ENCODE results near the gene SHLD2. TPM values are rescaled to one million over a fixed set of nuclear protein-coding genes. Genes with fewer than 3 reads are reported as not detected.
A peak's percentile ranks its signal among the peaks of the same experiment; 100 is the strongest.
"Not testable (repeated sequence)": the region's sequence is repeated elsewhere in the genome, so short reads cannot be mapped to it uniquely, and the experiment has no call there.

Gene SHLD2
- total RNA-seq, 1 experiment from 2014 or later = 27.6 TPM

DNA sequence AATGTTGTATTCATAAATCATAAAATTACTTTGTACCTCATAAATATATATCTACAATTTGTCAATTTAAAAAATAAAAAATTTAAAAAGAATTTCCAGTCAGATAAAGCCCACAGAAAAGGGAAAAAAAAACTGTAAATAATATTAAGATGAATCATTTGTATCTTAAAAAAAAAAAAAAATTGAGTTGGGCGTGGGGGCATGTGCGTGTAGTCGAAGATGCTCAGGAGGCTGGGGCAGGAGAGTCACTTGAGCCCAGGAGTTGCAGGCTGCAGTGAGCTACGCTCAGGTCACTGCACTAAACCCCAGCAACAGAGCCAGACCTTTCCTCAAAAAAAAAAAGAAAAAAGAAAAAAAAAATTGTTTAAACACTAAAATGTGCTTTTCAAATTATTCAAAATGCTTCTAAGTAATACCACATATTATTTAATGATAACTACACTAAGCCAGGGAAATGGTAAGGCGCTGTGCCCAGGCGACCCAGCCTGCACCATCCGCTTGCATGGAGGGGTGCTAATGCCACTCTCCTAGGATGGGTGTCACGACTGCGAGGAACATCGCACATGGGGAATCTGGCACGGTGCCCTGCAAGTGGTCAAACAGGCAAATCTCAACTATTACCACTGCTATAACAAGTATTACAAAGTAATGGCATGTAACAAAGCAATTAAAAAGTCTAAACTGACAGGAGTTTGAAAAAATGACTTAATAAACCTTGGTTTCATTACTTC, 15.7 kb upstream of the SHLD2 start:
- CTCF ChIA-PET = no interaction called here
- Mint-ChIP-seq H3K36me3 (peaks cover 24% of the 10 kb centered on the region), H3K4me1 (peaks cover 7% of the 10 kb centered on the region), H3K27ac (no peak overlapping the region), H3K4me3 (no peak overlapping the region), H3K27me3 (ENCODE audit: low read depth) (no peaks in the 10 kb centered on the region), H3K9me3 (peaks cover 3% of the 10 kb centered on the region; the same call in 1 of the 2 replicates)
- no peak for ATAC-seq
- POLR2A ChIA-PET = no interaction called here
- DNase-seq (ENCODE audit: low spot score) = no peak
- TF ChIP-seq SP1 (CRISPR knock-in tag; conservative IDR thresholded peaks at IDR 0.05) (no peak), FOXJ3 (CRISPR knock-in tag; IDR thresholded peaks at IDR 0.05; ENCODE audit: borderline replicate concordance) (no peak), JAZF1 (CRISPR knock-in tag; IDR thresholded peaks at IDR 0.05) (no peak)
- TF ChIP-seq, protein P1, sequence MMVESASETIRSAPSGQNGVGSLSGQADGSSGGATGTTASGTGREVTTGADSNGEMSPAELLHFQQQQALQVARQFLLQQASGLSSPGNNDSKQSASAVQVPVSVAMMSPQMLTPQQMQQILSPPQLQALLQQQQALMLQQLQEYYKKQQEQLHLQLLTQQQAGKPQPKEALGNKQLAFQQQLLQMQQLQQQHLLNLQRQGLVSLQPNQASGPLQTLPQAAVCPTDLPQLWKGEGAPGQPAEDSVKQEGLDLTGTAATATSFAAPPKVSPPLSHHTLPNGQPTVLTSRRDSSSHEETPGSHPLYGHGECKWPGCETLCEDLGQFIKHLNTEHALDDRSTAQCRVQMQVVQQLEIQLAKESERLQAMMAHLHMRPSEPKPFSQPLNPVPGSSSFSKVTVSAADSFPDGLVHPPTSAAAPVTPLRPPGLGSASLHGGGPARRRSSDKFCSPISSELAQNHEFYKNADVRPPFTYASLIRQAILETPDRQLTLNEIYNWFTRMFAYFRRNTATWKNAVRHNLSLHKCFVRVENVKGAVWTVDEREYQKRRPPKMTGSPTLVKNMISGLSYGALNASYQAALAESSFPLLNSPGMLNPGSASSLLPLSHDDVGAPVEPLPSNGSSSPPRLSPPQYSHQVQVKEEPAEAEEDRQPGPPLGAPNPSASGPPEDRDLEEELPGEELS (CRISPR knock-in tag; IDR thresholded peaks at IDR 0.05) = no peak

- H3K4me3 Mint-ChIP-seq; H3K27me3 Mint-ChIP-seq (ENCODE audit: low read depth); CTCF ChIA-PET; H3K4me1 Mint-ChIP-seq; ATAC-seq; DNase-seq (ENCODE audit: low spot score); POLR2A ChIA-PET; H3K9me3 Mint-ChIP-seq; H3K27ac Mint-ChIP-seq: not testable (repeated sequence)
- peaks cover 25% of the 10 kb centered on the region for H3K36me3 Mint-ChIP-seq
Measured at GRCh38 chr10:87080621-87081020, 14.4 kb upstream of the SHLD2 start.

DNA sequence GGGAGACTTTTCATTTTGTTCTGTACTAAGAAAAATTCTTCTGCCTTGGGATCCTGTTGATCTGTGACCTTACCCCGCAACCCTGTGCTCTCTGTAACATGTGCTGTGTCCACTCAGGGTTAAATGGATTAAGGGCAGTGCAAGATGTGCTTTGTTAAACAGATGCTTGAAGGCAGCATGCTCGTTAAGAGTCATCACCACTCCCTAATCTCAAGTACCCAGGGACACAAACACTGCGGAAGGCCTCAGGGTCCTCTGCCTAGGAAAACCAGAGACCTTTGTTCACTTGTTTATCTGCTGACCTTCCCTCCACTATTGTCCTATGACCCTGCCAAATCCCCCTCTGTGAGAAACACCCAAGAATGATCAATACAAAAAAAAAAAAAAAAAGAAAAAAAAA, 13.4 kb upstream of the SHLD2 start:
- peaks cover 30% of the 10 kb centered on the region for H3K36me3 Mint-ChIP-seq
- CTCF ChIA-PET; H3K27ac Mint-ChIP-seq; H3K27me3 Mint-ChIP-seq (ENCODE audit: low read depth); DNase-seq (ENCODE audit: low spot score); H3K4me3 Mint-ChIP-seq; H3K9me3 Mint-ChIP-seq; H3K4me1 Mint-ChIP-seq; ATAC-seq: not testable (repeated sequence)
- POLR2A ChIA-PET = interaction anchor here (0.7 kb wide), 1 partner anchor 920 kb away, joined by 7 read pairs; no protein-coding TSS in a partner anchor

DNA sequence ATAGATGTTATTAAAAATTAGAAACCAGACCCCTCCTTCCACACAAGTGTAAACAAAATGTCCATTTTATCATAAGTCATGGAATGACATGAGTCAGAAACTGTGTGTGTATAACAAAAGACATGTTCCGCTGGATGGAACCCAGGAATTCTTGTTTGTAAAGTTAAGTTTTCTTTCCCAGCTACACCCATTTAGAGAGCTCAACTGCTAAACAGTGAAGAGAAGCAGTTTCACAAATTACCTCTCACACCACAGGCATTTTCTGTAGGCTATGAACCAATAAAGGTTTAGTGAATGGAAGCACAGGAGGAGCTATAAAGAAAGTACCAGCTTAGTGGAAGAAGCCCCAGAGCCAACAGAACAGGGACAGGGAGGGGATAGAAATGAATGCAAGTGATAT, 12.8 kb upstream of the SHLD2 start:
- H3K4me3 Mint-ChIP-seq; H3K9me3 Mint-ChIP-seq; DNase-seq (ENCODE audit: low spot score); CTCF ChIA-PET; H3K27me3 Mint-ChIP-seq (ENCODE audit: low read depth); H3K4me1 Mint-ChIP-seq: not testable (repeated sequence)
- ATAC-seq = 0 out of 2 replicates have a peak, but pooled peaks have one; percentile 16
- Mint-ChIP-seq H3K27ac (peak overlapping the region; percentile 80), H3K36me3 (peaks cover 35% of the 10 kb centered on the region)
- POLR2A ChIA-PET = interaction anchor here (0.7 kb wide), 1 partner anchor 921 kb away, joined by 7 read pairs; no protein-coding TSS in a partner anchor

DNA sequence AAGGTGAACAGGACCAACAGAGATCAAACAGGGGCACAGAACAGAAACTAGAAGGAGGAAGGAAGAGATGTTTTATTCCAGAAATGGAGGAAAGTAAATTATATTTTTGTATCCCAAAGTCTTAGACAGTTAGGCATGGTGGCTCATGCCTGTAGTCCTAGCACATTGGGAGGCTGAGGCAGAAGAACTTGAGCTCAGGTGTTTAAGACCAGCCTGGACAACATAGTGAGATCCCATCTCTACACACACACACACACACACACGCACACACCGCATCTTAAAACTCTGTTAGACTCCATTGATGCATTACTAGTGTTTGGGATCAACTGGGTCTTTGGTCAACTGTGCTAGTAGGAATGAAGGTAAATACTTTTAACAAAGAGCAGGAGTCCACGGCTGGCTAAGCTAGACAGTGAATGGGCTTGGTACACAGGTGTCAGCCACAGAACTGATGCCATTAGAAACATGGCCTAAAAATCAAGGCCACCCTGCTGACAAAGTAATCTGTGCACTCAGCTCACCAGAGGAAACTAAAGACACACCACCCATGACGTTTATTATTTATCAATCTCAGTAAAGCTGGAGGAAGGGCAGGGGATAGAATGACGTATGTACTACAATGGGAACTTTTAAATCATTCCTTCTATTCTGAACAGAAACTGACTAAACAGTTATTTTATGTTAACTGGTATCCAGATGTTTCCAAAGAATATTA, 11.3 kb upstream of the SHLD2 start:
- DNase-seq (ENCODE audit: low spot score); H3K27me3 Mint-ChIP-seq (ENCODE audit: low read depth); H3K27ac Mint-ChIP-seq; ATAC-seq; CTCF ChIA-PET; H3K9me3 Mint-ChIP-seq; H3K4me3 Mint-ChIP-seq; H3K4me1 Mint-ChIP-seq: not testable (repeated sequence)
- TF ChIP-seq ZNF121 (CRISPR knock-in tag; IDR thresholded peaks at IDR 0.05) = peak; percentile 34; the same call in 1 of the 2 replicates
- POLR2A ChIA-PET = interaction anchor here (1.3 kb wide), 1 partner anchor 9 kb away, joined by 5 read pairs; no protein-coding TSS in a partner anchor
- peaks cover 36% of the 10 kb centered on the region for H3K36me3 Mint-ChIP-seq

DNA sequence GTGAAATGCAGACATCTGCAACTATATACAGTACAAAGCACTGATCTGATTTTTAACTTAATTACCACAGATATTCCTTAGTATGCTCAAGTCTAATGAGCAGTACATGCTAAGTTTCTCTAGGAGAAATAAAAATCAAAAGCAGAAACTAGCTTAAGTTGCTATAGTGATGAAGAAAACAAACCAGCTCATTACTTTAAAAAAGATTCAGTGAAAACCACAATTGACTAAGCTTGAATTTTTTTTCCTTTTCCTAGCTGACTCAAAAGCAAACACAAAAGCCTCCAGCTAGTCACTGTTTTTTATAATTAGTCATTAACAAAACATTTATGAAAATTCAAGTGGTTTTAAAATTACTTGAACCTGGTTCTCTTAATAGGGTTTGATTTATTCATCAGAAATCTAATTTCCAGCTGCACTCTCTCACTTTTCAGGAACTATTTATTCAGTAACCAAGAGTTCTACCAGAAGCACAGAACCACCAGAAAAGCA, 10.7 kb upstream of the SHLD2 start:
- H3K4me3 Mint-ChIP-seq; POLR2A ChIA-PET; H3K27me3 Mint-ChIP-seq (ENCODE audit: low read depth); ATAC-seq; H3K27ac Mint-ChIP-seq; CTCF ChIA-PET; H3K4me1 Mint-ChIP-seq; H3K9me3 Mint-ChIP-seq; DNase-seq (ENCODE audit: low spot score): not testable (repeated sequence)
- H3K36me3 Mint-ChIP-seq = peaks cover 34% of the 10 kb centered on the region

GRCh38 chr10:87085537-87085936, 9.5 kb upstream of the SHLD2 start:
- no peak overlapping the region for H3K4me3 Mint-ChIP-seq
- ATAC-seq (no peak), DNase-seq (ENCODE audit: low spot score) (no peak)
- no peaks in the 10 kb centered on the region for H3K27me3 Mint-ChIP-seq (ENCODE audit: low read depth)
- H3K27ac Mint-ChIP-seq = no peak overlapping the region
- peaks cover 3% of the 10 kb centered on the region; the same call in 1 of the 2 replicates for H3K9me3 Mint-ChIP-seq
- H3K36me3 Mint-ChIP-seq = peaks cover 30% of the 10 kb centered on the region
- TF ChIP-seq, protein P2, sequence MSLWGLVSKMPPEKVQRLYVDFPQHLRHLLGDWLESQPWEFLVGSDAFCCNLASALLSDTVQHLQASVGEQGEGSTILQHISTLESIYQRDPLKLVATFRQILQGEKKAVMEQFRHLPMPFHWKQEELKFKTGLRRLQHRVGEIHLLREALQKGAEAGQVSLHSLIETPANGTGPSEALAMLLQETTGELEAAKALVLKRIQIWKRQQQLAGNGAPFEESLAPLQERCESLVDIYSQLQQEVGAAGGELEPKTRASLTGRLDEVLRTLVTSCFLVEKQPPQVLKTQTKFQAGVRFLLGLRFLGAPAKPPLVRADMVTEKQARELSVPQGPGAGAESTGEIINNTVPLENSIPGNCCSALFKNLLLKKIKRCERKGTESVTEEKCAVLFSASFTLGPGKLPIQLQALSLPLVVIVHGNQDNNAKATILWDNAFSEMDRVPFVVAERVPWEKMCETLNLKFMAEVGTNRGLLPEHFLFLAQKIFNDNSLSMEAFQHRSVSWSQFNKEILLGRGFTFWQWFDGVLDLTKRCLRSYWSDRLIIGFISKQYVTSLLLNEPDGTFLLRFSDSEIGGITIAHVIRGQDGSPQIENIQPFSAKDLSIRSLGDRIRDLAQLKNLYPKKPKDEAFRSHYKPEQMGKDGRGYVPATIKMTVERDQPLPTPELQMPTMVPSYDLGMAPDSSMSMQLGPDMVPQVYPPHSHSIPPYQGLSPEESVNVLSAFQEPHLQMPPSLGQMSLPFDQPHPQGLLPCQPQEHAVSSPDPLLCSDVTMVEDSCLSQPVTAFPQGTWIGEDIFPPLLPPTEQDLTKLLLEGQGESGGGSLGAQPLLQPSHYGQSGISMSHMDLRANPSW (CRISPR knock-in tag; conservative IDR thresholded peaks at IDR 0.05; ENCODE audit: low read depth) = no peak
- TF ChIP-seq TP53 (CRISPR knock-in tag; IDR thresholded peaks at IDR 0.05) = no peak
- no peak for TF ChIP-seq EMX1 (CRISPR knock-in tag; IDR thresholded peaks at IDR 0.05)
- TF ChIP-seq OVOL2 (CRISPR knock-in tag; IDR thresholded peaks at IDR 0.05; ENCODE audit: borderline replicate concordance) = no peak
- TF ChIP-seq IRF2 (CRISPR knock-in tag; IDR thresholded peaks at IDR 0.05; ENCODE audit: borderline replicate concordance, low read depth) = no peak
- ChIA-PET POLR2A (no interaction called here), CTCF (no interaction called here)
- H3K4me1 Mint-ChIP-seq = peaks cover 18% of the 10 kb centered on the region

All from WTC11 (cell line).